IPS-11a (cell line): ENCODE data around the gene IL1RAP.

Source experiments
- H3K4me3 ChIP-seq: one replicate; pipeline ENCODE4 v1.5.1; 2013; ENCODE audit warnings: low read depth, low read length, control low read depth

The IL1RAP gene

GRCh38 chr3:190607021-190607420 is 93.1 kb downstream of the IL1RAP start:
- no peak overlapping the region for H3K4me3 ChIP-seq

- no peak overlapping the region for H3K4me3 ChIP-seq
These were observed 95.1 kb downstream of the IL1RAP start for GRCh38 chr3:190608850-190609589.

GRCh38 chr3:190614226-190615059 is 100.6 kb downstream of the IL1RAP start:
- no peak overlapping the region for H3K4me3 ChIP-seq

- no peak overlapping the region for H3K4me3 ChIP-seq
These were observed 101.1 kb downstream of the IL1RAP start for GRCh38 chr3:190615060-190615384.

GRCh38 chr3:190615607-190616006 is 101.7 kb downstream of the IL1RAP start:
- no peak overlapping the region for H3K4me3 ChIP-seq

- H3K4me3 ChIP-seq, result no peak overlapping the region
These were observed 102.8 kb downstream of the IL1RAP start for GRCh38 chr3:190616637-190617036.

- H3K4me3 ChIP-seq, result no peak overlapping the region
These were observed 103.3 kb downstream of the IL1RAP start for GRCh38 chr3:190617185-190617584.

- no peak overlapping the region for H3K4me3 ChIP-seq
These were observed 104.6 kb downstream of the IL1RAP start for GRCh38 chr3:190618330-190619030.

- H3K4me3 ChIP-seq, result no peak overlapping the region
These were observed 105.5 kb downstream of the IL1RAP start for GRCh38 chr3:190619353-190619752.

GRCh38 chr3:190619761-190620160 is 105.9 kb downstream of the IL1RAP start:
- no peak overlapping the region for H3K4me3 ChIP-seq

- H3K4me3 ChIP-seq, result no peak overlapping the region
These were observed 107.2 kb downstream of the IL1RAP start for GRCh38 chr3:190620886-190621608.

GRCh38 chr3:190621927-190622326 is 108.0 kb downstream of the IL1RAP start:
- H3K4me3 ChIP-seq, result no peak overlapping the region

GRCh38 chr3:190624282-190624681 is 110.4 kb downstream of the IL1RAP start:
- no peak overlapping the region for H3K4me3 ChIP-seq

- H3K4me3 ChIP-seq, result no peak overlapping the region
These were observed 113.2 kb downstream of the IL1RAP start for GRCh38 chr3:190626951-190627620.

- no peak overlapping the region for H3K4me3 ChIP-seq
These were observed 115.2 kb downstream of the IL1RAP start for GRCh38 chr3:190629088-190629487.

GRCh38 chr3:190631295-190631694 is 117.4 kb downstream of the IL1RAP start:
- H3K4me3 ChIP-seq, result no peak overlapping the region

GRCh38 chr3:190641564-190641963 is 127.7 kb downstream of the IL1RAP start:
- no peak overlapping the region for H3K4me3 ChIP-seq

GRCh38 chr3:190642016-190642415 is 128.1 kb downstream of the IL1RAP start:
- H3K4me3 ChIP-seq, result no peak overlapping the region

- H3K4me3 ChIP-seq, result no peak overlapping the region
These were observed 130.2 kb downstream of the IL1RAP start for GRCh38 chr3:190644035-190644434.

- H3K4me3 ChIP-seq, result no peak overlapping the region
These were observed 130.9 kb downstream of the IL1RAP start for GRCh38 chr3:190644766-190645165.
